DND-41 (cell line): ENCODE data around the gene NCOA5.

Experiments used
- EZH2 ChIP-seq: IDR thresholded peaks from 3 replicates; pipeline ENCODE4 v1.6.1; 2012; ENCODE audit warnings: borderline replicate concordance, low read depth, mild to moderate bottlenecking, moderate library complexity, low read length, inconsistent platforms; ENCODE audit not compliant: severe bottlenecking
- TF ChIP-seq, protein P1 (sequence below): IDR thresholded peaks from 2 replicates; pipeline ENCODE4 v1.5.1; 2012; ENCODE audit warnings: borderline replicate concordance, low read length, moderate library complexity, mild to moderate bottlenecking; ENCODE audit not compliant: poor library complexity, severe bottlenecking; ENCODE audit errors: extremely low read depth

DNA sequence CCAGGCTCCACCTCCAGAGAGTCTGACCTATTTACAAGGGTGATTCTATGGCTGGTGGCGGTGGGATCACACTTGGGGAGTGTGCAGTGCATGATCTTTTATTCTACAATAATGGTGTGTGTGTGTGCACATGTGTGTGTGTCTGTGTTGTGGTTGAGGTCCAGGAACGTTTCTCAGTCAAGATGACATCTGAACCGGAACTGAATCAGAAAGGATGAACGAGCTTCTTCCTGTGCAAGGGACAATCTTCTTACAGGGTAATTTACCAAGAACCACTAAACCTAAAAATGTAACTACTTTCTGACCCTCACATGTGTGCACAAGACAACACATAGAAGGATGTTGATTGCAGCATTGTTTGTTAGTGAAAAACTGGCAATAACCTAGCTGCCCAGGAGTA lies 72.5 kb downstream of the NCOA5 start:
- TF ChIP-seq, protein P1, sequence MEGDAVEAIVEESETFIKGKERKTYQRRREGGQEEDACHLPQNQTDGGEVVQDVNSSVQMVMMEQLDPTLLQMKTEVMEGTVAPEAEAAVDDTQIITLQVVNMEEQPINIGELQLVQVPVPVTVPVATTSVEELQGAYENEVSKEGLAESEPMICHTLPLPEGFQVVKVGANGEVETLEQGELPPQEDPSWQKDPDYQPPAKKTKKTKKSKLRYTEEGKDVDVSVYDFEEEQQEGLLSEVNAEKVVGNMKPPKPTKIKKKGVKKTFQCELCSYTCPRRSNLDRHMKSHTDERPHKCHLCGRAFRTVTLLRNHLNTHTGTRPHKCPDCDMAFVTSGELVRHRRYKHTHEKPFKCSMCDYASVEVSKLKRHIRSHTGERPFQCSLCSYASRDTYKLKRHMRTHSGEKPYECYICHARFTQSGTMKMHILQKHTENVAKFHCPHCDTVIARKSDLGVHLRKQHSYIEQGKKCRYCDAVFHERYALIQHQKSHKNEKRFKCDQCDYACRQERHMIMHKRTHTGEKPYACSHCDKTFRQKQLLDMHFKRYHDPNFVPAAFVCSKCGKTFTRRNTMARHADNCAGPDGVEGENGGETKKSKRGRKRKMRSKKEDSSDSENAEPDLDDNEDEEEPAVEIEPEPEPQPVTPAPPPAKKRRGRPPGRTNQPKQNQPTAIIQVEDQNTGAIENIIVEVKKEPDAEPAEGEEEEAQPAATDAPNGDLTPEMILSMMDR, result no peak
- TF ChIP-seq EZH2, result no peak
